ENCODE results near the gene CARD14. TPM values are rescaled to one million over a fixed set of nuclear protein-coding genes. Genes with fewer than 3 reads are reported as not detected.

CARD14 gene
- total RNA-seq = 1.3 and 1.7 TPM in 2 replicates
- long read RNA-seq = 0 reads

GRCh38 chr17:80169784-80170500 is at the start of gene CARD14:
Gene CARD14, plus strand, starts transcription at chr17:80170030. Its CDS starts 11,409 bp downstream, at chr17:80181439.
- no peak for DNase-seq (ENCODE audit: low read depth, low spot score)
- Mint-ChIP-seq H3K9me3 (no peaks in the 10 kb centered on the region), H3K4me1 (peaks cover 10% of the 10 kb centered on the region), H3K27me3 (ENCODE audit: low read depth) (no peaks in the 10 kb centered on the region), H3K36me3 (ENCODE audit: low read depth) (no peaks in the 10 kb centered on the region), H3K27ac (ENCODE audit: unreplicated experiment) (peak within 1 kb of the TSS; percentile 59), H3K4me3 (no peak within 1 kb of the TSS)
- TF ChIP-seq CTCF (conservative IDR thresholded peaks at IDR 0.05) = no peak

- no peaks in the 10 kb centered on the region for H3K27me3 Mint-ChIP-seq (ENCODE audit: low read depth)
Observed at GRCh38 chr17:80122026-80122575, 47.7 kb upstream of the CARD14 start.

DNA sequence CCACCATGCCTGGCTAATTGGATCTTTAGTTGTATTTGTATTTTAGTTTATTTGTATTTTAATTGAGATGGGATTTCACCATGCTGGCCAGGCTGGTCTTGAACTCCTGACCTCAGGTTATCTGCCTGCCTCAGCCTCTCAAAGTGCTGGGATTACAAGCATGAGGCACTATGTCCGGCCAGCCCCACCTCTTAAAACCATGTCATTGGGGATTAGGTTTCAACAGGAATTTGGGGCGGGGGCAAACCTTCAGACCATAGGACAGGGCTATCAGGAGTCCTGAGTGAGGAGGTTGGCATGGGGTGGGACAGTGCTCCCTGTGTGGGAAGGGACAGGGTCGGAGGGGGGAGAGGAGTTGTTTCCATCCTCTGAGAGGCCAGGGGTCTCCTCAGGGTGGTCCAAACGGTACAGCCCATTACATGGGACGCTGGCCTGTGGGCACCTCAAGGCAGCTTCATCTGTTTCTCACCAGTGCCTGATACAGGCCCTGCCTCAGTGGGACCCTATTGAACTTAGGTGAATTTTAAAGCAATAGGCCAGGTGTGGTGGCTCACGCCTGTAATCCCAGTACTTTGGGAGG is 46.8 kb upstream of the CARD14 start:
- no peak overlapping the region for H3K4me3 Mint-ChIP-seq
- peaks cover 8% of the 10 kb centered on the region for H3K4me1 Mint-ChIP-seq
- DNase-seq (ENCODE audit: low read depth, low spot score) = no peak
- no peaks in the 10 kb centered on the region for H3K9me3 Mint-ChIP-seq
- H3K27me3 Mint-ChIP-seq (ENCODE audit: low read depth) = no peaks in the 10 kb centered on the region
- no peak overlapping the region for H3K27ac Mint-ChIP-seq (ENCODE audit: unreplicated experiment)
- H3K36me3 Mint-ChIP-seq (ENCODE audit: low read depth) = no peaks in the 10 kb centered on the region
- TF ChIP-seq CTCF (conservative IDR thresholded peaks at IDR 0.05) = no peak

More at GRCh38 chr17:80122026-80122575, 47.7 kb upstream of the CARD14 start:
- Mint-ChIP-seq H3K27ac (ENCODE audit: unreplicated experiment) (no peak overlapping the region), H3K4me3 (no peak overlapping the region), H3K4me1 (peaks cover 8% of the 10 kb centered on the region), H3K36me3 (ENCODE audit: low read depth) (no peaks in the 10 kb centered on the region), H3K9me3 (no peaks in the 10 kb centered on the region)
- no peak for DNase-seq (ENCODE audit: low read depth, low spot score)
- no peak for TF ChIP-seq CTCF (conservative IDR thresholded peaks at IDR 0.05)

DNA sequence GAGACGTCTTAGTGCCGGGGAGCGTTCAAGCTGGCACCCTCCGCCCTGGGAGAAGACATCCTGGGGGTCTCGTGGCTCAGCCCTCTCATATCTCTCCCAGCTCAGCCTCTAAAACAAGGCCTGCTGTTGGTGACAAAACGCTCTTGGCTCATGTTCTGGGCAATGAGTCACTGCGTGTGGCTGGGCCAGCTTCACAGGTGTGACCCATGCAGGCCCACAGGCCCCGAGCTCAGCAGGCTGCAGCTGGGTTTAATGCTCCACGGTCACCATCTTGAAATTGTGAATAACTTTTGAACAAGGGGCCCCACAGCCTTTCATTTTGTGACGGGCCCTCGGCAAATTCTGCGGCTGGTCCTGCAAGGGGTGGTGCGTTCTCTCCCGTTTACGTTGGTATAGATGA is 46.0 kb upstream of the CARD14 start:
- peaks cover 8% of the 10 kb centered on the region for H3K4me1 Mint-ChIP-seq
- no peak overlapping the region for H3K4me3 Mint-ChIP-seq
- H3K27ac Mint-ChIP-seq (ENCODE audit: unreplicated experiment) = peak overlapping the region; percentile 7
- TF ChIP-seq CTCF (conservative IDR thresholded peaks at IDR 0.05) = no peak
- no peak for DNase-seq (ENCODE audit: low read depth, low spot score)
- peaks cover 4% of the 10 kb centered on the region for H3K27me3 Mint-ChIP-seq (ENCODE audit: low read depth)
- no peaks in the 10 kb centered on the region for H3K36me3 Mint-ChIP-seq (ENCODE audit: low read depth)
- no peaks in the 10 kb centered on the region for H3K9me3 Mint-ChIP-seq

GRCh38 chr17:80124351-80124981 is 45.4 kb upstream of the CARD14 start:
- TF ChIP-seq CTCF (conservative IDR thresholded peaks at IDR 0.05) = peak; percentile 63
- Mint-ChIP-seq H3K36me3 (ENCODE audit: low read depth) (no peaks in the 10 kb centered on the region), H3K4me3 (no peak overlapping the region), H3K27me3 (ENCODE audit: low read depth) (peaks cover 10% of the 10 kb centered on the region), H3K27ac (ENCODE audit: unreplicated experiment) (no peak overlapping the region), H3K4me1 (peaks cover 8% of the 10 kb centered on the region), H3K9me3 (no peaks in the 10 kb centered on the region)
- DNase-seq (ENCODE audit: low read depth, low spot score) = peak; percentile 40
